NCI-H1092 (cell line): ENCODE results near the gene HINT3.
"Not testable (repeated sequence)": the region's sequence is repeated elsewhere in the genome, so short reads cannot be mapped to it uniquely, and the experiment has no call there.

Experiments used
- DNase-seq: peaks from one replicate; lab custom pipeline; 2025; lab: John Stamatoyannopoulos, UW

Gene HINT3

GRCh38 chr6:126002755-126003679, 46.4 kb downstream of the HINT3 start:
- DNase-seq: no peak

- no peak for DNase-seq
These were observed 51.2 kb downstream of the HINT3 start for GRCh38 chr6:126007800-126008199.

- DNase-seq: no peak
These were observed 53.5 kb downstream of the HINT3 start for GRCh38 chr6:126010040-126010439.

GRCh38 chr6:126015863-126016262, 59.3 kb downstream of the HINT3 start:
- DNase-seq: no peak

GRCh38 chr6:126016591-126016990, 60.0 kb downstream of the HINT3 start:
- no peak for DNase-seq

GRCh38 chr6:126017668-126018067, 61.1 kb downstream of the HINT3 start:
- no peak for DNase-seq

GRCh38 chr6:126020305-126021050, 63.9 kb downstream of the HINT3 start:
- DNase-seq: no peak

- DNase-seq: not testable (repeated sequence)
These were observed 66.9 kb downstream of the HINT3 start for GRCh38 chr6:126023474-126023873.

- no peak for DNase-seq
These were observed 69.4 kb downstream of the HINT3 start for GRCh38 chr6:126026001-126026400.

- no peak for DNase-seq
These were observed 71.0 kb downstream of the HINT3 start for GRCh38 chr6:126027601-126028000.
